ENCODE data around the gene PLIN4.

DNA sequence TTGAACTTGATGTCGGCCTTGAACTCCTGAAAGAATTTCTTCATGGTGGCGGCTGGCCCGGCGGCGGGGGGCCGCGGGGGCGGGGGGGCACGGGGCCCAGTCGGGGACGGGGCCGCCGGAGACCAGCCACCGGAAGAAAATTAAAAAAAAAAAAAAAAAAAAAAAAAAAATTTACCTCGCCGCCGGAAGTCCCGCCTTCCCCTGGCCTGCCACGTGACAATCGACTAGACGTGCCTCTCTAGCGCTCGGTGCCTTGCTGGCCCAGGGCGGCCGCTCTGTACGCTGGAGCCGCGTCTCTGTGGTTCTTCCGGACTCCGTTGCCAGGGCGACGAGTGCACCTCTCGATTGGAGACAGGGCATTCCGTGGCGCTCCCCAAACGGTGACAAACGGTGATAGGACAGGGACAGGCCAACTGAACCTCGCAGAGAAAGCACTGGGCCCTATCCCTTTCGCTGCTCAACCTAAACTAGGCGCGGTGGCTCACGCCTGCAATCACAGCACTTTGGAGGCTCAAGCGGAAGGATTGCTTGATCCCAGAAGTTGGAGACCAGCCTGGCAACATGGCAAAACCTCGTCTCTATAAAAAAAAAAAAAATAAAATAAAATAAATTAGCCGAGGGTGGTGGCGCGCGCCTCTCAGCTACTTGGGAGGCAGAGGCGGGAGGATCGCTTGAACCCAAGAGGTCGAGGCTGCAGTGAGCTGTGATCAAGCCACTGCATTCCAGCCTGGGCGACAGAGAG, 60.5 kb downstream of the PLIN4 start, which contains the start of gene UBXN6:
- TF ChIP-seq HDGF (IDR thresholded peaks at IDR 0.05), result no peak
- no peak for TF ChIP-seq ZNF239 (CRISPR knock-in tag; IDR thresholded peaks at IDR 0.05)
- TF ChIP-seq ZNF24 (IDR thresholded peaks at IDR 0.05), result no peak
- TF ChIP-seq MTA2 (IDR thresholded peaks at IDR 0.05; ENCODE audit: low read depth), result no peak
- TF ChIP-seq, protein P1, sequence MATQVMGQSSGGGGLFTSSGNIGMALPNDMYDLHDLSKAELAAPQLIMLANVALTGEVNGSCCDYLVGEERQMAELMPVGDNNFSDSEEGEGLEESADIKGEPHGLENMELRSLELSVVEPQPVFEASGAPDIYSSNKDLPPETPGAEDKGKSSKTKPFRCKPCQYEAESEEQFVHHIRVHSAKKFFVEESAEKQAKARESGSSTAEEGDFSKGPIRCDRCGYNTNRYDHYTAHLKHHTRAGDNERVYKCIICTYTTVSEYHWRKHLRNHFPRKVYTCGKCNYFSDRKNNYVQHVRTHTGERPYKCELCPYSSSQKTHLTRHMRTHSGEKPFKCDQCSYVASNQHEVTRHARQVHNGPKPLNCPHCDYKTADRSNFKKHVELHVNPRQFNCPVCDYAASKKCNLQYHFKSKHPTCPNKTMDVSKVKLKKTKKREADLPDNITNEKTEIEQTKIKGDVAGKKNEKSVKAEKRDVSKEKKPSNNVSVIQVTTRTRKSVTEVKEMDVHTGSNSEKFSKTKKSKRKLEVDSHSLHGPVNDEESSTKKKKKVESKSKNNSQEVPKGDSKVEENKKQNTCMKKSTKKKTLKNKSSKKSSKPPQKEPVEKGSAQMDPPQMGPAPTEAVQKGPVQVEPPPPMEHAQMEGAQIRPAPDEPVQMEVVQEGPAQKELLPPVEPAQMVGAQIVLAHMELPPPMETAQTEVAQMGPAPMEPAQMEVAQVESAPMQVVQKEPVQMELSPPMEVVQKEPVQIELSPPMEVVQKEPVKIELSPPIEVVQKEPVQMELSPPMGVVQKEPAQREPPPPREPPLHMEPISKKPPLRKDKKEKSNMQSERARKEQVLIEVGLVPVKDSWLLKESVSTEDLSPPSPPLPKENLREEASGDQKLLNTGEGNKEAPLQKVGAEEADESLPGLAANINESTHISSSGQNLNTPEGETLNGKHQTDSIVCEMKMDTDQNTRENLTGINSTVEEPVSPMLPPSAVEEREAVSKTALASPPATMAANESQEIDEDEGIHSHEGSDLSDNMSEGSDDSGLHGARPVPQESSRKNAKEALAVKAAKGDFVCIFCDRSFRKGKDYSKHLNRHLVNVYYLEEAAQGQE (IDR thresholded peaks at IDR 0.05; ENCODE audit: borderline replicate concordance), result peak; percentile 42
- TF ChIP-seq, protein P1 (CRISPR knock-in tag; IDR thresholded peaks at IDR 0.05; ENCODE audit: low read depth), result no peak
- TF ChIP-seq, protein P2, sequence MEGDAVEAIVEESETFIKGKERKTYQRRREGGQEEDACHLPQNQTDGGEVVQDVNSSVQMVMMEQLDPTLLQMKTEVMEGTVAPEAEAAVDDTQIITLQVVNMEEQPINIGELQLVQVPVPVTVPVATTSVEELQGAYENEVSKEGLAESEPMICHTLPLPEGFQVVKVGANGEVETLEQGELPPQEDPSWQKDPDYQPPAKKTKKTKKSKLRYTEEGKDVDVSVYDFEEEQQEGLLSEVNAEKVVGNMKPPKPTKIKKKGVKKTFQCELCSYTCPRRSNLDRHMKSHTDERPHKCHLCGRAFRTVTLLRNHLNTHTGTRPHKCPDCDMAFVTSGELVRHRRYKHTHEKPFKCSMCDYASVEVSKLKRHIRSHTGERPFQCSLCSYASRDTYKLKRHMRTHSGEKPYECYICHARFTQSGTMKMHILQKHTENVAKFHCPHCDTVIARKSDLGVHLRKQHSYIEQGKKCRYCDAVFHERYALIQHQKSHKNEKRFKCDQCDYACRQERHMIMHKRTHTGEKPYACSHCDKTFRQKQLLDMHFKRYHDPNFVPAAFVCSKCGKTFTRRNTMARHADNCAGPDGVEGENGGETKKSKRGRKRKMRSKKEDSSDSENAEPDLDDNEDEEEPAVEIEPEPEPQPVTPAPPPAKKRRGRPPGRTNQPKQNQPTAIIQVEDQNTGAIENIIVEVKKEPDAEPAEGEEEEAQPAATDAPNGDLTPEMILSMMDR (IDR thresholded peaks at IDR 0.05 in 2 of 3, conservative IDR thresholded peaks at IDR 0.05 in 1 of 3; ENCODE audit: insufficient read depth in 2 of 3, low read depth in 1 of 3, low read length in 3 of 3), result no peak
- TF ChIP-seq EP300 (IDR thresholded peaks at IDR 0.05; ENCODE audit: low read length), result peak; percentile 59
- TF ChIP-seq POLR2AphosphoS5 (IDR thresholded peaks at IDR 0.05; ENCODE audit: control insufficient read depth, insufficient read depth, low read depth, low read length), result no peak
- no peak for TF ChIP-seq SREBF2 (CRISPR knock-in tag; IDR thresholded peaks at IDR 0.05)
- TF ChIP-seq RFX5 (IDR thresholded peaks at IDR 0.05; ENCODE audit: low read depth, low read length), result no peak
- peak; percentile 75 for TF ChIP-seq JUND (IDR thresholded peaks at IDR 0.05; ENCODE audit: borderline replicate concordance, low read depth, low read length)
- no peak for TF ChIP-seq JUND (tag; IDR thresholded peaks at IDR 0.05; ENCODE audit: borderline replicate concordance, low read depth, low read length)
- no peak; the same call in 1 of the 2 replicates for TF ChIP-seq ZFX (CRISPR knock-in tag; IDR thresholded peaks at IDR 0.05)

All from K562 (cell line).